Diencephalon (tissue), 1 donor: ENCODE measurements around the gene HIPK2. TPM values are rescaled to one million over a fixed set of nuclear protein-coding genes. Genes with fewer than 3 reads are reported as not detected.

Source experiments
- total RNA-seq: library from RNA; depleted of rRNA; stranded (reverse); fragments of >200 nt; gene quantifications from one replicate; pipeline ENCODE4 v1.2.3, GENCODE V29; 2014

HIPK2 gene
- 35.3 TPM for total RNA-seq

GRCh38 chr7:139777948-139778841 lies at the start of gene HIPK2:
TSS of gene HIPK2 (minus strand) at chr7:139777998. CDS start at chr7:139777623, 375 bp downstream.

DNA sequence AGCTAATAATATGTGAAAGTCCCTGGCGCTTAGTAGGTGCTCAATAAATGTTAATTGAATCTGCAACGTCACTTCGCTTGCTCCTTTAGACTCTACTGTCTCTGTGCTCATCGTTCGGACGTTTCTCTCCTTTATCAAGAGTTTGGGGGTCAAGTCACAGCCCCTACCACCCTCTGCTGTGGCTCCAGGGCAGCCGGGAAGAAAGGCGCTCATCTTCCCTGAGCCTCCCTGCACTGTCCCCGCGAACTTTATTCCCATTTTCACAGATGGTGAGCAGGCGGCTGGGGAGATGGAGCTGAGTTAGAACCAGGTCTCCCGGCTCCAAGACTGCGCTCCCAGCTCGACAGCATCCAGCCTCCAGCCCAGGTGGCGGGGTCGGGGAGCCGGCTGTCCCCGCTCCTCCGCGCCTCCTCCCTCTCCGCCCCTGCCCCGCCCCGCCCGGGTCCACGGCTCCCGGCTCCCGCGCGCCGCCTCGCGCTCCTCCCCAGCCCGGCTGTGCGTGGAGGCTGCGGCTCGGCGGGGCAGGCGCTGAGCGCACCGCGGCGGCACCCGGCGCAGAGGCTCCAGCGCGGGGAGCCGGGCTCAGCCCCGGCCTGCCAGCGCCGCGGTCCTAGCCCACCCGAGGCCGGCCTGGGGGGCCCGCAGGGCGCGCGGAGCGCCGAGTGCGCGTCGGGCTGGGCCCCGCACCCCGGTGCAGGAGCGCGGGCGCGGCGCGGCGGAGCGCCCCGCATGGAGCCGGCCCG lies 254.4 kb downstream of the HIPK2 start, which contains the start of gene CLEC2L:
Gene CLEC2L, plus strand, starts transcription at position 487 of the 743 bp plus-strand sequence. Its CDS starts 243 bp downstream, at position 730.

Other genes starting within 250 kb of the HIPK2 start
- 6.0 TPM for gene TBXAS1, start 51.3 kb upstream of the HIPK2 start, total RNA-seq